Umbilical cord (tissue), 2 donors: ENCODE measurements around the gene CCL17. TPM values are rescaled to one million over a fixed set of nuclear protein-coding genes. Genes with fewer than 3 reads are reported as not detected.
"Not testable (repeated sequence)": the region's sequence is repeated elsewhere in the genome, so short reads cannot be mapped to it uniquely, and the experiment has no call there.

Source experiments
- DNase-seq: peaks from one replicate; pipeline ENCODE4 v3.0.0-alpha.2; 2015; ENCODE audit warnings: low spot score
- total RNA-seq: library from RNA; depleted of rRNA; stranded (reverse); fragments of >200 nt; gene quantifications from one replicate; pipeline ENCODE4 v1.2.3, GENCODE V29; 2014; ENCODE audit warnings: low replicate concordance; ENCODE audit not compliant: insufficient read depth

Gene CCL17
- total RNA-seq: not detected

DNA sequence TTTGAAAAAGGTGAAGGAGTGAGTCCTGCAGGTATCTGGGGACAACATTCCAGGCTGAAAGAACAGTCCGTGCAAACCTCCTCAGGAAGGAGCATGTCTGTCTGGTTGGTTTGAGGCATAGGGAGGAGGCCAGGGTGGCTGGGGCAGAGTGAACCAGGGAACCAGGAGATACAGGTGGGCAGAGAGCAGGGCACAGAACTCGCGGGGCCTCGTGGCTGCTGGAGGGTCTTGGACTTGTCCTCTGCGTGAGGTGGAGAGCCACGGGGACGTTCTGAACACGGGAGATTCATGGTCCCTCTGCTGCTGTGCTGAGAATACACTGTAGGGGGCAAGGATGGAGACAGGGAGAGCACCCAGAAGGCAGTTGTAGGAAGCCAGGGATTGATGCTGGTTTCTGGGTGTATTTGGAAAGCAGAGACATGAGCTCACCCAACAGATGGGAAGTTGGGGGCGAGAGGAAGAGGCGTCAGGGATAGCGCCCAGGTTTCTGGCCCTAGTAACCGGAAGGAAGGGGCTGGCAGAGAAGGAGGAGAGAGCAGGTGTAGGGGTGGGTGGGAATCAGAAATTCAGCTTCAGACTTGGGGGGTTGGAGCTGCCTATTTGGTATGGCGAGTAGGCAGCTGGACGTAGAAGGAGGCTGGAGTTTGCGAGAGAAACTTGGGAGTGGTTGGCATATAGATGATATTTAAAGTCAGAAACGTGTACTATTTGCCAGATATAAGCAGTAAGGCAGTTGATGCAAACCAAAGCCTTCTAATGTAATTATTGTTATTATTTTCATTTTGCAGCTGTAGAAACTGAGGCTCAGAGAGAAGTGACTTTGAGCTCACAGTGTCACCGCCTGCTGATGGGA is at the start of gene CCL17:
Gene CCL17, plus strand, starts transcription at position 803 of the 853 bp plus-strand sequence. CDS start 9,166 bp downstream, outside the sequence.
- DNase-seq: no peak

DNA sequence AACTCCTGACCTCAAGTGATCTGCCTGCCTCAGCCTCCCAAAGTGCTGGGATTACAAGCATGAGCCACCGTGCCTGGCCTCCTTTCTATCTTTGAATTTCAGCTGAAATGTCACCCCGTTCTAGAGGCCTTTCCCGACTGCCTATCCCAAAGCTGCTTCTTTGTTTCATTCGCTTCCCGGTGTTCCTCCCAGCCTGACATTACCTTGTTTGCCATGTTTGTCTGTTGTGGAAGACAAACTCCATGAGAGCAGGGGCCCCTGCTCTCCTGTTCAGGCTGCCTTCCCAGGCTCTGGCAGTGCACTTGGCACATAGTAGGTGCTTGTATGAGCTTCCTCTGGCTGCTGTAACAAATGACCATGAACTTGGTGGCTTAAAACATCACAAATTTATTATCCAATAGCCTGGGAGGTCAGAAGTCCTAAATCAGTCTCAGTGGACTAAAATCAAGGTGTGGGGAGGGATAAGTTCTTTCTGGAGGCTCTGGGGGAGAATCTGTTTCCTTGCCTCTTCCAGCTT is 48.6 kb upstream of the CCL17 start:
- DNase-seq: no peak

DNA sequence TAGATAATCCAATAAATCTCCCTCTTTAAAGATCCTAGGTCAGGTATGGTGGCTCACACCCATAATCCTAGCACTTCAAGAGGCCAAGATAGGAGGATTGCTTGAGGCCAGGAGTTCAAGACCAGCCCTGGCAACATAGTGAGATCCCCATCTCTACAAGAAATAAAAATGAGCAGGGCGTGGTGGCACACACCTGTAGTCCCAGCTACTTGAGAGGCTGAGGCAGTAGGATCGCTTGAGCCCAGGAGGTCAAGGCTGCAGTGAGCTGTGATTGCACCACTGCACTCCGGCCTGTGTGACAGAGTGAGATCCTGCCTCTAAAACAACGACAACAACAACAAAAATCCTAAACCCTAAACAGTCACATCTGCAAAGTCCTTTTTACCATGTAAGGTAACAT is 48.0 kb upstream of the CCL17 start:
- no peak for DNase-seq

DNA sequence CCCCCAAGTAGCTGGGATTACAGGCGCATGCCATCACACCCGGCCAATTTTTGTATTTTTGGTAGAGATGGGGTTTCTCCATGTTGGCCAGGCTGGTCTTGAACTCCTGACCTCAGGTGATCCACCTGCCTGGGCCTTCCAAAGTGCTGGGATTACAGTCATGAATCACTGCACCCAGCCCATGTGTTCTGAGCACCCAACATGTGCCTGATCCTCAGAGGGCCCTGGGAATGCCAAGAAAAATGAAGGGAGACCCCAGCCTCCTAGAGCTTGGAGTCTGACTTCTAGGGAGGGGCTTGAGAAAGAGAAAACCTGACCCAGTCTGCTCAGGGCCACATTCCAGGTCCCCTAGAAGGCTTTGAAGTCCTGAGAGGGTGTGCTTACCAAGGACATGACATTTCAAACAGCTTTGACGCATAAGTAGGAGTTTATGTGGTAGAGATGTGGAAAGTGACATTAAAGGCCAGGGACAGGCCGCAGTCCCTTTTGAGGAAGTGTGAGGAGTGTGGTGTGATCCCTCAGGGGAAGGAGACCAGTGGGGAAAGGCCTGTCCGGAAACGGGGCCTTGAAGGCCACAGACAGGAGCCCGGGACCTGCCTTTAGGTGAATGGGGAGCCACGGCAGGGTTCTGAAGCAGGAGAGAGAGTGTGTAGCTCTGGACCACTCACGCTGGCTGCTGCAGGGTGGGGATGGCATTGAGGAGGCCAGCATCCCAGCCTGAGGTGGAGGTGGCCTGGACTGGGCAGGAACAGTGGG is 47.1 kb upstream of the CCL17 start:
- no peak for DNase-seq

DNA sequence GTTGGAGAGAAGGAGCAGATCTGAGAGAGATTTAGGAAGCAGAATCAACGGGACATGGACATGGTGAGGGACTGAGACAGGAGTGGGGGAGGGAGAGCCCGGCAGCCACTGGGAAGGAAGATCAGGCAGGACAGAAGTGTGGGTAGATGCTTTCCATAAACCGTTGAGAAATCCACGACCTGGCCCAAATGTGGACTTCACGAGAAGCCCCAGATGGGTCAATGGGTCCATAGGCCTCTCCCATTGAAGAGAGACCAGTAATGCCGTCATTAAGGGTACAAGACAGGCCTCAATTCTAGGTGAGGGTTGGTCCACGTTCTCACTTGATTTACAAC is 46.5 kb upstream of the CCL17 start:
- no peak for DNase-seq

DNA sequence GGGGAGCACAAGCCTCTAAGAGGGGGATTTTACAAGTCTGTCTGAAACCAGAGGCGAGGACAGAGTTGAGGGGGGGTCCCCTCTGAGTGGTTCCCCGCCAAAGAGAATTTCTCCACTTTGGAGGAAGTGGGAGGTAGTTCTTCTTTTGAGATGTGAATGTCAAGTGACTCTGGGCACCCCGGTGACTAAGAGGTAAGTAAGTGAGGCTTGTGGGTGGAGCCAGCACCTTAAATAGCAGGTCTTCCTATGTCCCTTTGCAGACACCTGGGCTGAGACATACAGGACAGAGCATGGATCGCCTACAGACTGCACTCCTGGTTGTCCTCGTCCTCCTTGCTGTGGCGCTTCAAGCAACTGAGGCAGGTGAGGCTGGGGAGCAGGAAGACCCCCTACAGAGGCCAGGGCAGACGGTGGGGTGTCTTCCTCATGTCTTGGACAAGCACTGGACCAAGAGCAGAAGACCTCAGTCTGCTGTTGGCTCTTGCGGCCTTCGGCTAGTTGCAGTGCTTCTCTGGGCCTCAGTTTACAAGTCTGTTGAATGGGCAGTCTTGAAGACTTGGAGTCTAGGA is 46.0 kb upstream of the CCL17 start, which contains the start of gene CCL22:
Gene CCL22, plus strand, starts transcription at position 257 of the 569 bp plus-strand sequence. Its CDS starts 34 bp downstream, at position 291.
- DNase-seq: no peak

DNA sequence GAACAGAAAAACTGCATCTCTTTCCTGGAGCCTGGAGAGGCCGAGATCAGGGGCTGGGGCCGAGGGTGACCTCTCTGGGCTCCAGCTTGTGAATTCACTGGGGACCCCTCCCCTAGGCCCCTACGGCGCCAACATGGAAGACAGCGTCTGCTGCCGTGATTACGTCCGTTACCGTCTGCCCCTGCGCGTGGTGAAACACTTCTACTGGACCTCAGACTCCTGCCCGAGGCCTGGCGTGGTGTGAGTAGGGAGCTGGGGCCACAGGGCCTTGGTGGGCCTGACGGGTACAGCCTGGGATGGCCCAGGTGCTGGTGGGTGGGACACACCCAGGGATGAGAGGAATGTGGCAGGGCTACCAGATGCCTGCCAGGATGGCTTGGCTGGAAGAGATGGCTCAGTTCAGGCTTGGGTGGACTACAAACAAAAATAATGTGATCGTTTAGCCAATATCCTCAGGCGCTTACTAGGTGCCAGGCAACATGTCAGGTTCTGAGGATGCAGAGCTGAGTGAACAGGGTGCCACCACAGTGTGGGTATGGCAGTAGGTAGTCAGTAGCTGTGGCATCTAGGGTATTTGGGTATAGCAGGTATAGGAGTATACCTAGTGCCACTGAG is 44.1 kb upstream of the CCL17 start:
- DNase-seq: no peak

DNA sequence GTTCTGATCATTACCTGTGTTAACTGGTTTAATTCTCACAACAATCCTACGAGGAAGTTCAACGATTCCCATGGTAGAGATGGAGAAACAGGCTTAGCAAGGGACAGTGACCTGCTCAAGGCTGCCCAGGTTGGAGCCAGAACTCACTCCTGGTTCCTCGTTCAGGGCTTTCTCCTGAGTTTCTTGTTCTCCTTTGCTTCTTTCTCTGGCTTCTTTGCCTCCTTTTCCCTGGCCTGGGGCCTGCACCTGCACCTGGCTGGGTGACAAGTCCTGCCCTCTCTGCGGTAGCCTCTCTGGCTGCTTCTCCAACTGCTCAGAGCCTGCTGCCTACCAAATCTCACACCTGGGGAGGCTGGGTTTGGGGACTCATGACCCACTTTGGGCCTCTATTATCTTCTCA is 43.2 kb upstream of the CCL17 start:
- DNase-seq: no peak

DNA sequence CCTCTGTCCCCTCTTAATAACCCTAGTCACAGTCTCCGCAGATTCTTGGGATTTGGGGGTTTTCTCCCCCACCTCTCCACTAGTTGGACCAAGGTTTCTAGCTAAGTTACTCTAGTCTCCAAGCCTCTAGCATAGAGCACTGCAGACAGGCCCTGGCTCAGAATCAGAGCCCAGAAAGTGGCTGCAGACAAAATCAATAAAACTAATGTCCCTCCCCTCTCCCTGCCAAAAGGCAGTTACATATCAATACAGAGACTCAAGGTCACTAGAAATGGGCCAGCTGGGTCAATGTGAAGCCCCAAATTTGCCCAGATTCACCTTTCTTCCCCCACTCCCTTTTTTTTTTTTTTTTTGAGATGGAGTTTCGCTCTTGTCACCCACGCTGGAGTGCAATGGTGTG is 40.4 kb upstream of the CCL17 start:
- no peak for DNase-seq

DNA sequence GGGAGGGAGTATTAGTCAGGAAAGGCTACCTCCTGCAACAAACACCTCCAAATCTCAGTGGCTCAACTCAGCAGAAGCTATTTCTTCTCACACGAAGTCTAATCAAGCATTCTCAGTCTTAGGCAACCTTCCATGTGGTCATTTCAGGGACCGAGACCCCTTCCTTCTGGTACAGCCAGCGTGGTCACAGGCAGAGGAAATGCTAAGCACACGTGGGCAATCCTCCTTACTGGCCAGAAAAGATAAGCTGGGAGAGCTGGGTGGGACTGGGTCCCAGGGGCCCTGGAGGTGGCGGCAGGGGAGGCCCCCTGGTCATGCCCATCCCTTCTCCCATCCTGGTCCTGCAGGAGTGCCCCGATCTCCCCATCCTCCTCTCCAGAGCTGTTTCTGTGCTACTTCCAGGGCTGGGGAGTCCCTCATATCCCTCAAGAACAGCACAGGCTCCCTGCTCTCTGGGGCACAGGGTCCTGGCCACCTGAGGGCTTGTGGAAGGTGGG is 38.0 kb upstream of the CCL17 start:
- DNase-seq: peak; percentile 41

DNA sequence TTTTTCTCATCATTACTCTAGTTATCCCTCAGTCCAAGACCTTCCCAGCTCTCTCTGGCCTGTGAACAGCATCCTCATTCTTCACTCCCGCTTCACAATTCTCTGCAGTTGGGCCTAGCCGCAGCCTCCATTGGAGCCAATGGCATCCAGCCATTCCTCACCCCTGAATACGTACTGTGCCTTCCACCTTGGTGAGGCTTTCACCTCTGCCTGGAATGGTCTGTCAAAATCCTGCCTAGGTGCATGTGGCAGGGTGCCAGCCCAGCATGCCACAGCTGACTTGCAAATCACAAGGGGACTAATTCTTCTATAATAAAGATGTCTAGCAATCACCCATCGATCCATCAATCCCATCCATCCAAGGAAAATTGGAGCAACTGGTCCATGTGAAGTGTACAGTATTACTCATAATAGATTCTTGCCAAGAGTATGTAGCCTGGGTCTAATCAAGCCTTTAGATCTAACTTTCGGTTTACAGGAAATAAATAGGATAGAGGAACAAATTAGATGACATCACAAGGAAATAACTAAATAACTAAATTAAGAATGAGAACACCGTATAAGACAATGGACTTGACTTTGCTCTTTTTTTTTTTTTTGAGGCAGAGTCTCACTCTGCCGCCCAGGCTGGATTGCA is 37.3 kb upstream of the CCL17 start:
- no peak for DNase-seq

DNA sequence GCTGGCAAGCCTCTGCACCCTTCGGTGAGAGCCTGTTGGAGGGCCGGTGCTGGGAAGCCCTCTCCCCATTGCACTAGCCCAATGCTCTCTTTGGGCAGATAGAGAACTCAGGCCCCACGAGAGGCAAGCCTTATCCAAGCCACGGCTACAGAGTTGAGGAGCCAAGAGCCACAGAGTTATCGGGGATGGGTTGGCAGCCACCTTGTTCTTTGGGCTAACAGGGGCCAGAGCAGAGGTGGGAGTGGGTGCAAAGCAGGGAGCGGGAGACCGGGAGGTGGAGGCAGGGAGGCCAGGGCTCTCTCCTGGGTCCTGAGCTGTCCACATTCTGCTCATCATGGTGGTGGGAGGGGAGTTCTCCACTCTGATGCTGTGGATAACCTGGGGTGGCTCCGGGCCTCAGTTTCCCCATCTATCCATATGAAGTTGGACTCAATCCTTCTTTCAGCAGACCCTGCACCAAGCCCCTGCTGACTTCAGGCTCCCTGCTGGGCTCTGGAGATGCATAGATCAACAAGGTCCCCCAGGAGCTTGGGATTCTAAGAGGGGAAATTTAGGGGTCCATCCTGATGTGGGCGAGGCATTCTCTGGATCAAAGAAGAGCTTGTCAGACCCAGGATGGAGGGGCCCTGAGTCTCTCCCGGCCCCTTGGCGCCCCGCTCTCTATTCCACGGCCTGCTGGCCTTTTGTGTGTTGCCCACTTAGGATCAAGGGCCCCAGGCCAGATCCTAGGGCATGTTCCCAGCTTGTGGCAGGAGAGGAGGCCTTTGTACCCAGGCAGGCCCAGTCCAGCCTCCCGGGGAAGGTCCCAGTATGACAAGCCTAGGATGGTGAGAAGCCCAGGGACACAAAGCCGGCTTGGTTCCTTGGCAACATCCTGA is 32.8 kb upstream of the CCL17 start:
- no peak for DNase-seq

DNA sequence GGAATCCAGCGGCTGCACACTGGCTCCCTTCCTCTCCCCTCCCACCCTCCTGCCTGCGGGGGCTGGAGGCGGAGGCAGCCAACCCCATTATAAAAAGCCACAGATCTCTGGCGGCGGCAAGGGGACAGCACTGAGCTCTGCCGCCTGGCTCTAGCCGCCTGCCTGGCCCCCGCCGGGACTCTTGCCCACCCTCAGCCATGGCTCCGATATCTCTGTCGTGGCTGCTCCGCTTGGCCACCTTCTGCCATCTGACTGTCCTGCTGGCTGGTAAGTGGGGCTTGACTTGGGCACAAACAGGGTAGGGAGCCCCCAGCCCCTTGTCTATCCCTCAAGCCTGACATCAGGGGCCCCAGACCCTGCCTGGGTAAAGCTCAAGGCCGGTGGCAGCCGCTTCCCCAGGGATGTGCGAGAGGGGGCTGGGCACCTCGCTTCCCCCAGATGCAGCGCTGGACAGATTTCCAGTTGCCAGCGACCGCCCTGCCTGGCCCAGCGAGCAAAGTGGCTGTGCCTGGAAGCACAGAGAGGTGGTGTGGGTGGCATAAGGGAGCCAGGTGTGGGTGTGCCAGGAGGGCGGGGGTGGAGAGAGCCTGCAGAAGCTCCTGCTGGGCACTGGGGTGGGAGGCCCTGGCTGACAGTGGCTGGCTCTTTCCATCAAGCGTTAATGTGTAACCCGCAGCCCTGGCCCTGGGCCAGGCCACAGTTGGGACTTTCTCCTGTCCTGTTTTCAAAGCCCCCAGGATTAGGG is 32.0 kb upstream of the CCL17 start, which contains the start of gene CX3CL1:
Gene CX3CL1, plus strand, starts transcription at position 119 of the 745 bp plus-strand sequence. Its CDS starts 79 bp downstream, at position 198.
- peak; percentile 87 for DNase-seq

DNA sequence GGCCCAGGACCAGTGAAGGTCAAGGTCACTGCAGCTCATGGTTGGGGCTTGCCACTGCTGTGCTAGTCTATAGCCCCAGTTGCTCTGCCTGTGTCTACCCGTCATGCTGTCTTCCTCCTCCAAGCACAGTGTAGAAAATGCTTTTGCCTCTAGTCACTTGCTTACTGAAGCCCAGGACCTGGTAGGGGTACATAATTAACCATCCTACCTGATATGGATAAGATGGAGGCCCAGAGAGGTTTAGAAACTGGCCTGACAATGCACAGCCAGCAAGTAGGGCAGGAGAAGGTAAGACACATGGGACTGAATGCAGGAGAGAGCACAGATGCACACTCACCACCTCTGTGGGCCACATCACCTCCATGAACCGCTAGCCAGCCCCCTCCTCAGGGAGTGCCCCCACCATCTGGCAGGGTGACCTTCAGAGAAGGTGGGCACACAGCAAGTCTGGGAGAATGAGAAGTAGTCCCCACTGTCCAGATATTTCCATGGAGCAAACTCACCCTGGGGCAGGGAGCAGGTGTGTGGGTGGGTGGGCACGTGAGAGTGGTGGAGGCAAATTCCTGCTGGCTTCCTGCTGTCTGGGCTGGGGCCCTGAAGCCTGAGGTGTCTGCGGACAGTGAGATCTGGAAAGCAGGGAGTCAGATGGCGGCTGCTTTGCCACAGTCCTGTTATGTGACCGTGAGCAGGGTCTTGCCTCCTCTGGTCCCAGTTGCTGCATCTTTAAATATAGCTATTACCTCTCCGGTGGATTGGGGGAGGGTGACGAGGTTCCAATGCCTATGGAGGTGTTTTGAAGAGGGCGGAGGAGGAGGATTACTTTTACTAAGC is 31.2 kb upstream of the CCL17 start:
- DNase-seq: no peak

DNA sequence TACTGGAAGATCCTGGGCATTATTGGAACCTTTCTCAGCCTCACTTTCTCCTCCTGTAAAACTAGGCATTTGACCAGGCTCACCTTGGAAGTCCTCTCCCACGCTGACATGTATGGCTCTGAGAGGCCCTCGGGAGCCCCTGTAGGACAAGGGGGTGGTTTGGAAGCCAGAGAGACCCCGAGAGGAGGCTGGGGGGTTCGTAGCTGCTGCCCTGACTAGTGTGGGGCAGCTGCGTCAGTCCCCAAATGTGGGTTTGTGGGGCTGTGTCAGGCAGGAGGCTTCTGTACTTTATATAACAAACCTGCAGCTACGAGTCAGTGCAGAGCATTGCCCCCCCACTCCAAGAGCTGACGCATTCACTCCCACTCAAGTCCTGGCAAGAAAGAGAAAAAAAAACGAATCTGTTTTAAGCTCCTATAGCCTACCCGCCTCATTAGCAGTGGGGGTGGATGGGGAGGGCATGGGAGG is 30.5 kb upstream of the CCL17 start:
- peak; percentile 57 for DNase-seq

DNA sequence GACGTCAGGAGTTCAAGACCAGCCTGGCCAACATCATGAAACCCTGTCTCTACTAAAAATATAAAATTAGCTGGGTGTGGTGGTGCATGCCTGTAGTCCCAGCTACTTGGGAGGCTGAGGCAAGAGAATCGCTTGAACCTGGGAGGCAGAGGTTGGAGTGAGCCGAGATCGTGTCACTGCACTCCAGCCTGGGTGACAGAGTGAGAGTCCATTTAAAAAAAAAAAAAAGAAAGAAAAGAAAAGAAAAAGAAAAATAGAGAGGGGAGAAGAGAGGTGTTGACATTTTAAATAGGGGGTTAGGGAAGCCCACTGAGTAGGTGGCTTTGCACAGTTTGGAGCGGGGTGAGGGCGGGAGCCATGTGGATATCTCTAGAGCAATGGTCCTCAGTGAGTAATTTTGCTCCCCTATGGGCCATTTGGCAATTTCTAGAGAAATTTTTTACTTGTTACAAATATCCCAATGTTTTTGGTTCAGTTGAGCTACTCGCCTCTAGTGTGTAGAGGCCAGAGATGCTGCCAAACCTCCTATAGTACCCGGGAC is 29.6 kb upstream of the CCL17 start:
- DNase-seq: not testable (repeated sequence)

DNA sequence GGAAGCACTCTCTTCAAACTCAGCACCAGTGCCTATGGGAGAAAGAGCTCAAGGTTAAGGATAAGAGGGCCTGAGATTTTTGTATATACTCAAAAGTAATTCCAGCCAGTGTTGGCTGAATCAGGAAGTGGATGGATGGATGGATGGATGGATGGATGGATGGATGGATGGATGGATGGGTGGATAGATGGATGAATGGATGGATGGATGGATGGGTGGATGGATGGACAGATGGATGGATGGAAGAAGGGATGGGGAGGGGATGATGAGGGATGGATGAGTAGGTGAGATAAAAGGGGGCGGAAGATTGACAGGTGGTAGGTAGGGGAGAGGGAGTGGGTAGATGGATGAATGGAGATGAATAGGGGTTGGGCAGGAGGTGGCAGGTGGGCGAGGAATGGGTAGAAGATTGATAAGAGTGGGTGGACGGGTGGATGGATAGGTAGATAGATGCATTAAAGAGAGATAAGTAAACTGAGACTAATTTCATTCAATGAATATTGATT is 28.2 kb upstream of the CCL17 start:
- no peak for DNase-seq
